Measurements from ENCODE around the gene HDAC8.
"Not testable (repeated sequence)": the region's sequence is repeated elsewhere in the genome, so short reads cannot be mapped to it uniquely, and the experiment has no call there.

Gene HDAC8

DNA sequence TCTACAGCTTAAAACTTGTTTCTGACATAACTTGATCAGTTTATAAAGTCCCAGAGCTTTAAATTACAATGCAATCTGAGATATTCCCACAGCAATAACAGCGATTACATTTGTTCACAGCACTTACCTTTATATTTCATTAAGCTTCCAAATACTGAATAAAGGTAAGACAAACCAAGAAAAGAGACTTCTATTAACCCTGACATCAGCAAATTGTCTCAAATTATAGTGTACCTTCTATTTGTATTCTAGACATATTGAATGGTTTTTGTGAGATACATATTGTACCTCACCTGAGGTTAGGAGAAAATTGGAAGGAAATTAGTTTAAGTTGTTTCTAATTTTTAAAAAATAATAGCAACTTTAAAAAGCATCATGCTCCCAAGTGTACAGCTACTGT, 111.9 kb downstream of the HDAC8 start:
- no peak for DNase-seq (ENCODE audit: low spot score)

- DNase-seq (ENCODE audit: low spot score) = not testable (repeated sequence)
Observed at GRCh38 chrX:72449034-72449433, 123.6 kb downstream of the HDAC8 start.

GRCh38 chrX:72440764-72441163, 131.9 kb downstream of the HDAC8 start:
- DNase-seq (ENCODE audit: low spot score) = not testable (repeated sequence)

GRCh38 chrX:72436010-72436409, 136.6 kb downstream of the HDAC8 start:
- no peak for DNase-seq (ENCODE audit: low spot score)

GRCh38 chrX:72430405-72430968, 142.2 kb downstream of the HDAC8 start:
- DNase-seq (ENCODE audit: low spot score) = no peak

DNA sequence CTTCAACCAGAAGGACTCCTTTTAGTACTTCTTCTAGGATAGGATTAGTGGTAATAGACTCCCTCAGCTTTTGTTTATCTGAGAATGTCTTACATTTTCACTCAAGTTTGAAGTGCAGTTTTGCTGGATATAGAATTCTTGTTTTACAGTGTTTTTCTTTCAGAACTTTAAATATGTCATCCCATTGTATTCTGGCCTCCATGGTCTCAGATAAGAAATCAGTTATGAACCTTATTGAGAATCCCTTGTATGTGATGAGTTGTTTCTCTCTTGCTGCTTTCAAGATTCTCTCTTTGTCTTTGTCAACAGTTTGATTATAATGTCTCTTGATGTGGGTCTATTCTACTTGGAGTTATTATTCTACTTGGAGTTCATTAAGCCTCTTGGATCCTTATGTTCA, 150.8 kb downstream of the HDAC8 start:
- no peak for DNase-seq (ENCODE audit: low spot score)

- DNase-seq (ENCODE audit: low spot score) = no peak
Observed at GRCh38 chrX:72409993-72410392, 162.7 kb downstream of the HDAC8 start.

- DNase-seq (ENCODE audit: low spot score) = no peak
Observed at GRCh38 chrX:72408885-72409284, 163.8 kb downstream of the HDAC8 start.

DNA sequence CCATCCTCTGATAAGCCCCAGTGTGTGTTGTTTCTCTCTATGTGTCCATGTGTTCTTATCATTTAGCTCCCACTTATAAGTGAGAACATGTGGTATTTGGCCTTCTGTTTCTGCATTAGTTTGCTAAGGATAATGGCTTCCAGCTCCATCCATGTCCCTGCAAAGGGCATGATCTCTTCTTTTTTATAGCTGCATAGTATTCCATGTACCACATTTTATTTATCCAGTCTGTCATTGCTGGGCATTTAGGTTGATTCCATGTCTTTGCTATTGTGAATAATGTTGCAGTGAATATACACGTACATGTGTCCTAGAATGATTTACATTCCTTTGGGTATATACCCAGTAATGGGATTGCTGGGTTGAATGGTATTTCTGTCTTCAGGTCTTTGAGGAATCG, 167.5 kb downstream of the HDAC8 start:
- DNase-seq (ENCODE audit: low spot score) = not testable (repeated sequence)

DNA sequence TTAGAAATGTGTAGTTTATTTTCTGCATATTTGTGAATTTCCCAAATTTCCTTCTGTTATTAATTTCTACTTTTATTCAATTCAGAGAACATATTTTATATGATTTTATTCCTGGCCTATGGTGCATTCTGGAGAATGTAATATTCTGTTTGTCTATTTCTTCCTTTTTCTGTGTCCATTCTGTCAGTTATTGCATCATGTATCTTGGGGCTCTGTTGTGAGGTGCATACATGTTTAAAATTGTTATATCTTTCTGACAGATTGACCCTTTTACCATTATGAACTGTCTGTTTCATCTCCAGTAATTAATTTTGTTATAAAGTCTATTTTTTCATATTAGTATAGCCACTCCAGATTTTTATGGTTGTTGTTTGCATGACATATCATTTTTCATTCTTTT, 170.0 kb downstream of the HDAC8 start:
- no peak for DNase-seq (ENCODE audit: low spot score)

DNA sequence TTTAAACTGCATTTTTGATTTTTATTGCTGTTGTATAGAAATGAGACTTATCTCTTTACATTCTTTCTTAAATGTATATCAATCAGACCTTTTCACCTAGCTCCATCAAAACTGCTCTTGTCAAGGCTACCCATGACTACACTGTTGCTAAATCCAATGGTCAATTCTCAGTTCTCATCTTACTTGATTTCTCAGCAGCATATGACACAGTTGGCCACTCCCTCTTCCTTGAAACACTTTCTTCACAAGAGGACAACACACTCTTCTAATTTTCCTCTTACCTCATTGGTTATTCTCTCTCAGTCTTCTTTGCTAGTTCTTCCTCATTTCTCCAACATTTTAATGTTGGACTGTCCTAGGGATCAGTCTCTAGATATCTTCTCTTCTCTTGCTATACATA, 172.8 kb downstream of the HDAC8 start:
- no peak for DNase-seq (ENCODE audit: low spot score)

- no peak for DNase-seq (ENCODE audit: low spot score)
Observed at GRCh38 chrX:72396117-72396516, 176.5 kb downstream of the HDAC8 start.

GRCh38 chrX:72395237-72395636, 177.4 kb downstream of the HDAC8 start:
- DNase-seq (ENCODE audit: low spot score) = no peak

DNA sequence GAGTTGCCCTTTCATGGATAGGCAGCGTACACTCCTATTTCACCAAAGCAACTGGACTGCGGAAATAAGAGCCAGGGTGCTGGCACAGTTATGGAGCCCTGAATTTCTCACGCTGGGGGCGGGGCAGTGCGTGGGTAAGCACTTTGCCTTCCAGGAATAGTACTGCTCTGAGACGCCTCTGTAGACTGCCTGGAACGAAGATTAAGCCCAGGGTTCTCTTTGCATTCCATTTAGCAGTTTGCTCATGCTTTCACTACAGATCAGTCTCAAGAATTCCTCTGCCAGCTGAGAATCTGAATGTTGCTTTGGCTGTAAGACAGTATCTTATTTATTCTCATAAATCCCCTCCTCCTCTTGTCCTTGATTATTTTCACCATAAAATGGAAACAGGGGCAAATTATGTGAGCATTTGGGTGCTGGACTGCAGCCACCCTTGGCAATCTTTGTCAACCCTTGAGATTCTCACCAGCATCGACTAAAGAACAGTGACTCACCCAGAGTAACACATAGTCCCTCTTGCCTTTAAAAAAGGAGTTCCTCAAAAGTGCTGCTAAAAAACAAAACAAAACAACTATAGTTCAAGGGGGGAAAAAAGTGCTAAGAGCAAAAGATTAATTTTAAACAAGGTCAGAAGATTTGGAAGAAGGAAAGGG, 178.0 kb downstream of the HDAC8 start:
- DNase-seq (ENCODE audit: low spot score) = peak; percentile 52

- no peak for DNase-seq (ENCODE audit: low spot score)
Observed at GRCh38 chrX:72393836-72394517, 178.7 kb downstream of the HDAC8 start.

GRCh38 chrX:72392816-72393800, 179.5 kb downstream of the HDAC8 start:
- no peak for DNase-seq (ENCODE audit: low spot score)

GRCh38 chrX:72392042-72392441, 180.6 kb downstream of the HDAC8 start:
- no peak for DNase-seq (ENCODE audit: low spot score)

- DNase-seq (ENCODE audit: low spot score) = no peak
Observed at GRCh38 chrX:72387247-72387646, 185.4 kb downstream of the HDAC8 start.

DNA sequence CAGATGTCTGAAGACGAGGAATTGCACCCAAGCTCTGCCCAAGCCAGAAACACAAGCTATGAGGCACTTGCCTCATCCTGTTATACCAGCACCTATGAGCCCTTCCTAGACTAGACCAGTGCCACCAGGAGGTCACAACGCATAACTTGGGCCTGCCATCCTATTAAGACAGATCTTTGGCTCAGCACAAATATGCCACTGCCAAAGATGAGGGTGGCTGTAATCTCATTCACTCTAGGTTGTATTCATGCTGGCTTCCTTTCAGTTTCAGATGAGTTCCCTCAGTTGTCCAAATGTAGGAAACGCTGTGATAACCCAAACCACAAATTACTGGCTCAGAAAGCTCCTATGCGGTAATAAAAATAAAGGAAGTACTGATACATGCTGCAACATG, 190.4 kb downstream of the HDAC8 start:
- no peak for DNase-seq (ENCODE audit: low spot score)

DNA sequence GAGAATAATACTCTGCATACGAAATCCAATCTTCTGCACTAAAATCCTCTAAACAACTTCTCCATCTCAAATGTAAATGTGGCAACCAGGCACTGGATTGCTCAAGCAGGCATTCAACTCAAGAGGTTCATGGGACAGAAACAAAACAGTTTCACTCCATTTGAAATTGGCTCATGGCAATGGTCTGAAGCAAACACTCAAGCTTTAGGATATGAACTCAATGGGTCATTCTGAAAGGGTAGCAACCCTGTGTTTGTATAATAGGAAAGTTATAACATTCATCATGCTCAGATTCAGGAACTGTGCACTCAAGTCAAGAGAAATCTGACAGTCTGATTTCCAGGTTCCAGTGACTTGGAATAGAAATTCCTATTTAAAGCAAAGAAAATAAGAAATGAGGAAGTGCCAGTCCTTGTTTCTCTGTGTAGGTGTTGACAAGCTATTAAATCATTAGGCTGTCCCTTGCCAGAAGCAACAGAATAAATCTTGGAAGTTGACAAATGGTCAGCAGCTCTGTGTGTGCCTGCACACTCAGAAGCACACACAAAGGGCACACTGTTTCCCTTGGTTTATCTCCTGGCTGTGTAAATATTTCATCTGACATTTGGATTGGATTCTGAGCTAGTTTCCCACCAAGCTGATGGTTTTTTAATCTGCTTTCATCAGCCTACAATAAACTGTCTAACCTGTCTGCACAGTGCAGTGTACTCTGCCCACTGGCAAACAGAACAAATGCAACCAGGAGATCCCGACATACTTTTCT, 191.0 kb downstream of the HDAC8 start:
- no peak for DNase-seq (ENCODE audit: low spot score)

DNA sequence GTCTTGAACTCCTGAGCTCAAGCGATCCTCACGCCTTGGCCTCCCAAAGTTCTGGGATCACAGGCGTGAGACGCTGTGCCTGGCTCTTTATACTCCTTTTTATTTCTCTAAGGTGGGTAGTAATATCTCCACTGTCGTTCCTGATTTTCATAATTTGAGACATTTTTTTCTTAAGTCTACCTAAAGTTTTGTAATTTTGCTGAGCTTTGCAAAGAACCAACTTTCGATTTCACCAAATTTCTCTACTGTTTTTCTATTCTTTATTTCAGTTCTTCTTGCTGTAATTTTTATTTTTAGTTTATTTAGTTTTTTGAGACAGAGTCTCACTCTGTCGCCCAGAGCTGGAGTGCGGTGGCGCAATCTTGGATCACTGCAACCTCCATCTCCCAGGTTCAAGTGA, 196.5 kb downstream of the HDAC8 start:
- DNase-seq (ENCODE audit: low spot score) = no peak

- no peak for DNase-seq (ENCODE audit: low spot score)
Observed at GRCh38 chrX:72373136-72373535, 199.5 kb downstream of the HDAC8 start.
